Measurements from ENCODE around the gene BCAM.

BCAM gene

DNA sequence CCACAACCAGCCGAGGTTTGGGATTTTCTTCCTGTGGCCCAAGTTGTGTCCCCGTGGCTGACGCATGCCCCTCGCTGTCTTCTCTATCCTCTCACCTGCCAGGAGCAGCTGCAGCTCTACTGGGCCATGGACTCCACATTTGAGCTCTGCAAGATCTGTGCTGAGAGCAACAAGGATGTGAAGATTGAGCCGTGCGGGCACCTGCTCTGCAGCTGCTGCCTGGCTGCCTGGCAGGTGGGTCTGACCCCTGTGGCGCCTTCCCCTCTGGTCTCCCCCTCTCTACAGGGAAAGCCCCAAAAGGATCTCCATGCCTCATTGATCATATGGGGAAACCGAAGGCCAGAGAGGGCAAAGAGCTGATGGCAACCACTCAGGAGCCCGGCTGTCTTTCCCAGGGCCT lies 16.6 kb upstream of the BCAM start:
- DNase-seq (ENCODE audit: low spot score), result no peak

DNA sequence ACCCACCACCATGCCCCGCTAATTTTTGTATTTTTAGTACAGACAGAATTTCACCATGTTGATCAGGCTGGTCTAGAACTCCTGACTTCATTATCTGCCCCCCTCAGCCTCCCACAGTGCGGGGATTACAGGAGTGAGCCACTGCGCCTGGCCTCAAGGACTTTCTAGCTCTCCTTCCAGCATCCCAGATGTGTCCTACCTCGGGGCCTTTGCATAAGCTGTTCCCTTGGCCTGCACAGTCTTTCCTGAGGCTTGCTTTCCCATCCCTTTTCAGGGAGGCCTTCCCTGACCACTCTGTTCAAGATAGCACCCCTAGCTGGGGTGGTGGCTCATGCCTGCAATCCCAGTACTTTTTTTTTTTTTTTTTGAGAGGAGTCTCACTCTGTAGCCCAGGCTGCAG lies 14.3 kb upstream of the BCAM start:
- DNase-seq (ENCODE audit: low spot score), result no peak

DNA sequence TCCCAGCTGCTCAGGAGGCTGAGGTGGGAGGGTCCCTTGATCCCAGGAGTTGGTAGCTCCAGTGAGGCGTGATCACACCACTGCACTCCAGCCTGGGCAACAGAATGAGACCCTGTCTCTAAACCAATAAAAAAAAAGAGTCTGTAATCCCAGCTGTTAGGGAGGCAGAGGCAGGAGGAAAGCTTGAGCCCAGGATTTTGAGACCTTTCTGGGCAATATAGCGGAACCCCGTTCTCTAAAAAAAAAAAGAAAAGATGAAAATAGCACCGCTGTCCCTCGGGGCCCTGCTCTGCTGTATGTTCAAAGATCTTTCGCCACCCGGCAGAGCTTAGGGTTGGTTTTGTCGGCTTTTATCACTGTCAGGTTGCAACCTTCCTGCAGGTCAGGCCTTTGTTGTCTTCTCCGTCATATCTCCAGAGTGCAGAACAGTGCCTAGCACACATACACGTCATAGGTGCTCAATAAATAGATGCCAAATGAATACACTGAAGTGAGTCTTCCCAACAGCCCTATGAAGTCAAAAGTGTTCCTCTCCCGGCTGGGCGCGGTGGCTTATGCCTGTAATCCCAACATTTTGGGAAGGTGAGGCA lies 13.4 kb upstream of the BCAM start:
- no peak for DNase-seq (ENCODE audit: low spot score)

DNA sequence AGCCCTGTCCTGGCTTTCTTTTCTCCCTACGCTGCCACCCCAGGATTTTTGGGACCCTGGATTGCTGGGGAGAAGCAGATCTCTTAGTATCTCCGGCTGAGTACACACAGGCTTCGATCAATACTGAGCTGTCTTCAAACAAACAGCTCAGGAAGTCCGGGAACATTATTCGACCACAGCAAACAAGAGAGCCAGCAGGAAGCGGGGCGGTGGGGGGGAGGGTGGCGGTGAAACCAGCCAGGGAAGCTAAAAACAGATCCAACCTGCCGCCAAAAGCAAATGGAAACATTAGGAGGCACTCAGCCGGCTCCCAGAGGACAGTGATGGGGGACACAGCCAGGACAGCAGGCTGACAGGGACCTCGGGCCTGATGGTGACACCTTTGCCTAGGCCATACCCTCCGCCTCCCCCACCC lies 12.2 kb upstream of the BCAM start:
- DNase-seq (ENCODE audit: low spot score), result no peak

DNA sequence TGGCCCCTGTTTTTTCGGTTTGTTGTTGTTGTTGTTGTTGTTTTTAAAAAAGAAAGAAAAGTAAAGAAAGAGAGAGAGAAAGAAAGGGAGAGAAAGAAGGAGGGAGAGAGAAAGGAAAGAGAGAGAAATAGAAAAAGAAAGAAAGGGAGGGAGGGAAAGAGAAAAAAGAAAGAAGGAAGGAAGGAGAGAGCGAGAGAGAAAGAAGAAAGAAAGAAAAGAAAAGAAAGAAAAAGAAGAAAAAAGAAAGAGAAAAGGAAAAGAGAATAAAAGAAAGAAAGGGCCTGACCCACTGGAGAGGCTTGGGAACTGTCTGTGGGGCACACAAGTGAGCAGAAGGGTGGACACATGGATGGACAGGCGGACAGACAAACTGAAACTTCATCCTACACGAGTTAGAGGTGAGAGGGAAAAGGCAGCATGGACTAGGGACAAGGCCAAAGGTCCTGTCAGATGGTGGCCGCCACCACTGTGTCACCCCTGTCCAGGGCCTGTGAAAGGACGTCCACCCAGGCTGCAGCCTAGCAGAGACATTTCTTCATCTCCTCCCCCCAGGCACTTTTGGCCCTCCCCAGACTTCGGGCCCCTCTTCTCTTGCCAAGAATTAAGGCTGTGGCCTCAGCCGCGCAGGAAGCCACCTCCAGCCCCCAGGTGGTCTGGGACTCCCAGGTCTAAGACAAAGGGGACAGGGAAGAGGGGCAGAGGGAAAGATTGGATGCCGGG lies 9.1 kb upstream of the BCAM start:
- DNase-seq (ENCODE audit: low spot score), result no peak

DNA sequence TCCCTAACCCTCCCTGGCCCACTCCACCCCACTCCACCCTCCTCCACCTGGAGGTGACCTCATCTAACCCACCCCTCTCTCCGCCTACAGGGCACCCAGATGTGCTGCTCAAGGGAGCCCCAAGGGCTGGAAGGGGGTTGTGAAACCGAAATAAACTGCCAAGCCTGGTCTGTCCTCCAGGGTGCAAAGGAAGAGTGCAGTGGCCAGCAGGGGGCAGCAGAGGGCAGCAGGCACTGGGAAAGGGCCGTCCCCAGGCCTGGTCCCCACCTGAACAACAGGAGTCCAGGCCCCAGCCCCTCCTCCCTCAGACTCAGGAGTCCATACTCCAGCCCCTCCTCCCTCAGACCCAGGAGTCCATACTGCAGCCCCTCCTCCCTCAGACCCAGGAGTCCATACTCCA lies 8.4 kb upstream of the BCAM start:
- DNase-seq (ENCODE audit: low spot score), result peak; percentile 62

DNA sequence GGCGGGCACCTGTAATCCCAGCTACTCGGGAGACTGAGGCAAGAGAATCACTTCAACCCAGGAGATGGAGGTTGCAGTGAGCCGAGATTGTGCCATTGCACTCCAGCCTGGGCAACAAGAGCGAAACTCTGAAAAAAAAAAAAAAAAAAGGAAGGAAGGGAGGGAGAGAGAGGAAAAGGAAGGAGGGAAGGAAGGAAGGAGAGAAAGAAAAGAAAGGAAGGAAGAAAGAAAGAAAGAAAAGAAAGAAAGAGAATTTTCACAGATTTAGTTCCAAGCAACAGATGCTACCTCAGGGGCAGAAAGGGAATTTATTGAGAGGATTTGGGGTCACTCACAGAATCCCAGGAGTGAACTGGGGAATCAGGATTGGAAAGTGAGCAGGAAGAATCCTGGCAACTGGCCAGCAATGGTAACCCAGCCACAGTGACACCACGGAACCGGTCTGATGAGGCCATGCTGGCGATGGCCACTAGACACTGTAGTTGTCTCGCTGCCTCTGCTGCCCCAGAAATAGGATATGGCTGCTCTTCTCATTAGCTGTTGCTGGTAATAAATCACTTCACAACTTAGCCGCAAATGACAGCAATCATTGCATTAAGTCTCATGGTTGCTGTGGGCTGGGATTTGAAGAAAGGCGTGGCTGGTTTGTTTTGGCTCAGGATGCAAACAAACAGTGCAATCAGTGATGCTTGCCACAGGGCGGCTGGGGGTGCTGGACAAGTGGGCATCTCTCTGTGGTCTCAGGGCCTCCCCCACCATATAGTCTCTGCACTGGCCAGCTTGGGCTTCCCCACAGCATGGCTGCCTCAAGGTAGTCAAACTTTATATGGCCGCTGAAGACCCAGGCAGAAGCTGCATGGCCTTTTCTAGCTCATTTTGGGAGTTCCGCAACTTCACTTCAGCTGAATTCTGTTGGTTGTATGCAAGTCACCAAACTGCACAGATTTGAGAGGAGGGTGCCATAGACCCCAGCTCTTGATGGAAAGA lies 5.2 kb upstream of the BCAM start:
- no peak for DNase-seq (ENCODE audit: low spot score)

DNA sequence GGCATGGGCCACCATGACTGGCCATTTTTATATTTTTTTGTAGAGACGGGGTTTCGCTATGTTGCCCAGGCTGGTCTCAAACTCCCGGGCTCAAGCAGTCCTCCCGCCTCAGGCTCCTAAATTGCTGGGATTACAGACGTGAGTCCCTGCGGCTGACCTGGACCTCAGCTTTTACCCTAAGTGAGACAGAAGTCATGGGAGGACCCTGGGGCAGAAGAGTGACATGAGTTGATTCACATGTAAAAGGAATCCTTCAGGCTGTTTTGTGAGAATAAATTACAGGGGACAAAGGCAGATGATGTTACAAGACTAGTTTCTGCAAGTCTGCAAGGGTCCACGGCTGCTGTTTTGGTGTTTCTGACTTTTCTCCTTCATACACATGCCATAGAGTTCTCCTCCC lies 2.6 kb upstream of the BCAM start:
- no peak for DNase-seq (ENCODE audit: low spot score)

DNA sequence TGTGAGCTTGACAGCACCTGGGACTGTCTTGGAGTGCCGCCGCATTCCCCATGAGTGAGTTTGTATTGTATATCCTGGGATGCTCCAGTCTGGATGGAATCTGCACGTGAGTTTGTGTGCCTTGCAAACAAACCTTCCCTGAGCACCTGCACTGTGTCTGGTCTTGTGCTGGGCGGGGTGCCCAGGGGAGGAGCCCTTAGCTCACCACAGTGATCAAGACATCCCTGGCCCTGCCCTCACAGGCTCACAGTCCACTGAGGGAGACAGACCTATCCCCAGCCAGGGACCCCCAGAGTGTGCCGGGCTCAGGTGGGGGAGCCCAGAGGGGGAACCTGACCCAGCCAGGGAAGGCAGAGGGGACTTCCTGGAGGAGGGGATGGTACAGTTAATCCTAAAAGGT lies 1.7 kb upstream of the BCAM start:
- no peak for DNase-seq (ENCODE audit: low spot score)

DNA sequence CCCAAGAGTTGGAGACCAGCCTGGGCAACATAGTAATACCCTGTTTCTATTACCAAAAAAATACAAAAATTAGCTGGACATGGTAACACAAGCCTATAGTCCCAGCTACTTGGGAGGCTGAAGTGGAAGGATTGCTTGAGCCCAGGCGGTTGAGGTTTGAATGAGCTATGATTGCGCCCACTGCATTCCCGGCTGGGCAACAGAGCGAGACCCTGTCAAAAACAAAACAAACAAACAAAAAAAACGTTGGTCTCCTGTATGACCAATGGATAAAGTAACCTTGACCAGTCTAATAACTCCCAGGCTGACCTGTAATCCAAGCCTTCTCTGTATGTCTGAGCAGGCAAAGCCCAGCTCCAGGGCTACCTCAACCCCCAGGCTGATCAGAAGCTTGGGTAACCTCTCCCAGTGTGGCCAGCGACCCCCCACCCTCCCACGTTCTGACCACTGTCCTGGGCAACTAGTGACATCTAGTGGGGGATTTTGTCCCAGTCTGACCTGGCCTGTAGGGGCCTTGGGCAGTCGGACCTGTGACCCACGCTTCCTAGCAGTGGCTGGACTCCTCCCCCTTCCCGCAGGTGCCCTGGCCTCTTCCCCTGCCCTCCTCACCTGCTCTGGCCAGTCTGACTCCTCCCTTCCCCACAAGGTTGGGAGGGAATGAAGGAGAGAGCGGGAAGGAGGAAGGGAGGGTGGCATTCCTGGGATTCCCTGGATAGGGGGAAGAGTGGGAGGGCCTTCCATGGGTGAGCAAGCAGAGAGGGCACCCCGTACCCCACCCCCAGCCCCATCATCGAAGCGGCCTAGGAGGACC lies 1.0 kb upstream of the BCAM start:
- no peak for DNase-seq (ENCODE audit: low spot score)

DNA sequence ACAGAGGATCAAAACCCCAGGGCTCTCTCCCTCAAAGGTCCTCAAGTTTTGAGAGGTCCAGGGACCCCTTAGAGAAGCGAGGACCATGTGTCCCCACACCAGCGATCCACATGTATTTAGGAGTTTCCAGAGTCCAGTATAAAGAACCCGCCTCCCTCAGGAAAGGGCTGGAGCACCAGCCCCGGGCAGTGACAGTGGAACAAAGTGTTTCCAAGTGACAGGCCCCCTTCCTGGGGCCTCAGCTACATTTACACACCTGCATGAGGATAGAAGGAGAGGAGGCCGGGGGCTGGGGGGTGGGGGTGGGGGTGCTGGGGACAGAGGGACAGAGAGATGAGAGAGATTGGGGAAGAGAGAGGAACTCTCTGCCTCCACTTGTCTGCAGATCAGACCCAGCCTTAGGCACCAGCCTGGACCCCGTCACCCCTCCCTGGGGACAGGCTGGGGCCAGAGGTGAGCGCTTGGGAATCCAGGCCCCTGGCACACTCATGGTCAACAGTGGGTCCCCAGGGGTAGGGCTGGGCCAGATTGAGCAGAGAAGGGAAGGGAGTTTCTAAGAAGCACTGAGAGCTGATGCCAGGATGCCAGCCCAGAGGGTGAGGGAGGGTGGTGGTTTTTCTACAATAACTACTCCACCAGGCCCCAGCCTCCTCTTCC lies 802 bp downstream of the BCAM start:
- DNase-seq (ENCODE audit: low spot score), result no peak

DNA sequence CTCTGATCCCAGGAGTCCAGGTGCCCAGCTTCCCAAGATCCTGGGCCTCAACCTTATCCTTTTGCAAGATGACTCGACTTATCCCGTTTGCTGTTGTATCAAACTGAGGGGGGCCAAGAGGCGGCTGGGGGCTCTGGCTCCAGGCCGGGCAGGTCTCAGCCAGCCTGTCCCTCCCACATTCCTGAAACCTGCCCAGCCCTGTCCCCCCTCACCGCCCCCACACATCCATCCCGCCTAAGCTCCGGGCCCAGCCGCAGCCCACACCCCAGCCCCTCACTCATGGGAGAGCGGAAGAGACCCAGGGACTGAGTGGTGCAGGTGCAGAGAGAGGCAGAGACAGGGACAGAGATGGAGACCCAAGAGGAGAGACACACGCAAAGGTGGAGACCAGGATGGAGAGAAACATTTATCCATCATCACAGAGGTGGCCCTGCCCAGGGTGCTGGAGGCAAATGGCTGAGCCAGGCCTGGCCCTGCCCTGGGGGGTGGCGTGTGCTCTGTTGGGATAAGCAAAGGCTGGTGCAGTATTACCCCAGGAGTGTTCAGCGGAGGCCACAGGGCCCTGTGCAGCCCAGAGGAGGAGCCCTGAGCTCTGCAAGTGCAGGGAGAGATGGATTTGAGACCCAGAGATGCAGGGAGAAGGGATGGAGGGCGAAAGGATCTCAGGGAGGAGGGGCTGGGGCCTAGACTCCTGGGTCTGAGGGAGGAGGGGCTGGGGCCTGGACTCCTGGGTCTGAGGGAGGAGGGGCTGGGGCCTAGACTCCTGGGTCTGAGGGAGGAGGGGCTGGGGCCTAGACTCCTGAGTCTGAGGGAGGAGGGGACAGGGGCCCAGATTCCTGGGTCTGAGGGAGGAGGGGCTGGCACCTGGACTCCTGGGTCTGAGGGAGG lies 1.6 kb downstream of the BCAM start:
- no peak for DNase-seq (ENCODE audit: low spot score)

DNA sequence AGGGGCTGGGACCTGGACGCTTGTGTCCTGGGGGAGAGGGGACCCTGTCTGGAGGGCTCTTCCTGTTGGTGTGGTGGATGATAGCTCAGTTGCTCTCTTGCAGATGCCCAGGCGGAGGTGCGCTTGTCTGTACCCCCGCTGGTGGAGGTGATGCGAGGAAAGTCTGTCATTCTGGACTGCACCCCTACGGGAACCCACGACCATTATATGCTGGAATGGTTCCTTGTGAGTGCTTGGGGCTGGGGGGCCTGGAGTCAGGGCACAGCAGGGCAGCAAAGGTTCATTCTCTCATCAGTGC lies 2.2 kb downstream of the BCAM start:
- no peak for DNase-seq (ENCODE audit: low spot score)

DNA sequence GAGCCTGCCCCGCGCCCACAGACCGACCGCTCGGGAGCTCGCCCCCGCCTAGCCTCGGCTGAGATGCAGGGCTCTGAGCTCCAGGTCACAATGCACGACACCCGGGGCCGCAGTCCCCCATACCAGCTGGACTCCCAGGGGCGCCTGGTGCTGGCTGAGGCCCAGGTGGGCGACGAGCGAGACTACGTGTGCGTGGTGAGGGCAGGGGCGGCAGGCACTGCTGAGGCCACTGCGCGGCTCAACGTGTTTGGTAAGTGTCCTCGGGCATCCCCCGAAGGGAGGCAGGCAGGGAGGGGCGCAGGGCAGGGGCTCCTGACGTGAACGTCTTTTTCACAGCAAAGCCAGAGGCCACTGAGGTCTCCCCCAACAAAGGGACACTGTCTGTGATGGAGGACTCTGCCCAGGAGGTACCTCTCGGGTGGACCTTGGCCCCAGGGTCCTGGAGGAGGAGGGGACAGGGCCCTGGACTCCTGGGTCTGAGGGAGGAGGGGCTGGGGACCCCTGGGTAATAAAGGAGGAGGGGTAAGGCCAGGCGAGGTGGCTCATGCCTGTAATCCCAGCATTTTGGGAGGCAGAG lies 3.3 kb downstream of the BCAM start:
- DNase-seq (ENCODE audit: low spot score), result no peak

DNA sequence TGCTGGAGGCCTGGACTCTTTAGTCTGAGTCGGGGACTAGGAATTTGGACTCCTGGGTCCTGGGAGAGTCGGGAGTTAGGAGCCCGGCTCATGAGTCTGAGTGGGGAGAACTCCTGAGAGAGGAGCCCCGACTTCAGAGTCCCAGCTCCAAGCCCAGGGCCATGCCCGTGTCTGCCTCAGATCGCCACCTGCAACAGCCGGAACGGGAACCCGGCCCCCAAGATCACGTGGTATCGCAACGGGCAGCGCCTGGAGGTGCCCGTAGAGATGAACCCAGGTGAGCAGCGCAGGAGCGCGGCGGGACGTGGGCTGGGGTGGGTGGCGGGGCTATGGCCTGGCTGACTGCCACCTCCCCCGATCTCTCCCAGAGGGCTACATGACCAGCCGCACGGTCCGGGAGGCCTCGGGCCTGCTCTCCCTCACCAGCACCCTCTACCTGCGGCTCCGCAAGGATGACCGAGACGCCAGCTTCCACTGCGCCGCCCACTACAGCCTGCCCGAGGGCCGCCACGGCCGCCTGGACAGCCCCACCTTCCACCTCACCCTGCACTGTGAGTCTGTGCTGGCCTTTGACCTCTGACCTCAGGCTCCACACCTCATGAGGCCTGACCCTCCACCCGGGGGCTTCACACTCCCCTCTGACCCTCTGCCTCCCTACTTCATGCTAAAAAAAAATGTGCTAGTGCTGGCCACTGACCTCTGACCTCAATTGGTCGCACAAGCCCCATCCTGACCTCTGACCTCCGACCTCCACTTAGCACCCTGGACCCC lies 4.4 kb downstream of the BCAM start:
- DNase-seq (ENCODE audit: low spot score), result no peak

DNA sequence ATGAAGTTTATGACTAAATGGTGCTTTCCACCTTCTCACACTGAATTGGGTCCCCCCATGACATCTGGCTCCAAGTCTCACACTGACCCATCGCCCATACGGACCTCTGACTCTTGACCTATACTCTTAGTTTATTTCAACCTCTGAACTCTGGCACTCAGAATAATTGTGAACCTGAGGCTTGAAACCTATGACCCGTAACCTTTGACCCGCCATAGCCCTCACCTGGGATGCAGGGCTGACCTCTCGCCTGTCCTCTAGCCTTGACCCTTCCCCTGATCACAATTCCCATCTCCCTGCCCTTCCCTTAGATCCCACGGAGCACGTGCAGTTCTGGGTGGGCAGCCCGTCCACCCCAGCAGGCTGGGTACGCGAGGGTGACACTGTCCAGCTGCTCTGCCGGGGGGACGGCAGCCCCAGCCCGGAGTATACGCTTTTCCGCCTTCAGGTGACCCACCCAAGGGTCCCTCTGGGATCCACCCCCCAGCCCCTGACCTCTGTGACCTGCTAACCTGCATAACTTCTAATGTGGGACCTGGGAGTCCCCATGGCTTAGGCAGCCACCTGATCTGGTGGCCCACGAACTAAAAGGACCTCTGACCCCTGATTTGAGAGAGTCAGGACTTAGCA lies 5.1 kb downstream of the BCAM start:
- no peak for DNase-seq (ENCODE audit: low spot score)

DNA sequence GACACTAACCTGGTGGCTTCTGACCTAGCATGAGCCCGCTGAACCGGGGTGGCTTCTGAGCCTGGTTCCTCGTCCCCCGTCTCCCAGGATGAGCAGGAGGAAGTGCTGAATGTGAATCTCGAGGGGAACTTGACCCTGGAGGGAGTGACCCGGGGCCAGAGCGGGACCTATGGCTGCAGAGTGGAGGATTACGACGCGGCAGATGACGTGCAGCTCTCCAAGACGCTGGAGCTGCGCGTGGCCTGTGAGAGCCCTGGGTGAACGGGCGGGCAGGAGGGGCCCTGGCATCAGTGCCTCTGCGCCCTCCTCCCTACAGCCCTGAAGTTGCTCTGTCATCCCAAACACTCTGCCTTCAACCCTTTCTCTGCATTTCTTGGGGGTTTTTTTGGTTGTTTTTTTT lies 5.6 kb downstream of the BCAM start:
- DNase-seq (ENCODE audit: low spot score), result no peak

DNA sequence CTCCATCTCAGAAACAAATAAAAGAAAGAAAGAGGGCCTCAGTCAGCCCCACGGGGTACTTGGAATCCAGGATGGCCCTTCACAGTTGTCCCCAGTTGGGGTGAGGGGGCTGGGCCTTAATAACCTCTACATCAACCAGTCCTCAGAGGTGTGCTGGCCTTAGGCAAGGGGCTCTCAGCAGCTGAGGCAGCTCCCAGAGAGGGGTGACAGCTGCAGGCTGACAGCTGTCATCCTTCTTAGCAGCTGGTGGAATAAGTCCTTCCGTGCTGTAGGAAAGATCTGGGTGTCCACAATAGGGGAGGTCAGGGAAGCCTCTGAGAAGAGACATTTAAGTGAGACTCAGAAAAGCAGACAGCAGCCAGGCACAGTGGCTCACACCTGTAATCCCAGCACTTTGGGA lies 7.4 kb downstream of the BCAM start:
- DNase-seq (ENCODE audit: low spot score), result no peak

Measured in SK-N-DZ (cell line).